HCT116 (cell line): ENCODE measurements around the gene CDX1. TPM values are rescaled to one million over a fixed set of nuclear protein-coding genes. Genes with fewer than 3 reads are reported as not detected.

Source experiments
- ATAC-seq: fragments of 200-7000 bp; cut with Tn5 transposase; 2 replicates; pipeline ENCODE4 v1.9.1; 2020; ENCODE audit warnings: mild to moderate bottlenecking, moderate library complexity
- BruUV-seq: library from RNA; stranded (reverse); fragments of 400-500 nt; replicated peaks from 2 replicates; lab custom pipeline; 2021; lab: Mats Ljungman, UMichigan
- CTCF ChIA-PET: fragments of 300-600 bp; sonication (Branson Sonifier 250); formaldehyde crosslinking; loops from one replicate; lab custom pipeline; 2021; ENCODE audit warnings: antibody characterized with exemption; lab: Charles Lee
- POLR2A ChIA-PET: fragments of 300-600, 350-600 bp; sonication (Branson Sonifier 250); formaldehyde crosslinking; loops from one replicate; lab custom pipeline; 2021; ENCODE audit warnings: antibody characterized with exemption; lab: Charles Lee
- RAD21 ChIA-PET, 2 experiments: fragments of 300-600 bp; sonication (Branson Sonifier 250); formaldehyde crosslinking; loops; one replicate each; lab custom pipeline; 2023; ENCODE audit warnings: low total read pairs in 2 of 2; ENCODE audit not compliant: uncharacterized antibody in 2 of 2, unreplicated experiment in 2 of 2, low non-redundant PET in 1 of 2; lab: Charles Lee
- DNase-seq: peaks from one replicate; pipeline ENCODE4 v3.0.0-alpha.2; 2010; ENCODE audit warnings: low read depth, low spot score
- H2AFZ ChIP-seq: fragments of 200-600 bp; shearing (Covaris generic), sonication (generic); 2 replicates; pipeline ENCODE4 v1.6.1; 2017; ENCODE audit warnings: low read depth, mixed run types, mixed read lengths, antibody characterized with exemption, low read length; ENCODE audit not compliant: poor library complexity, severe bottlenecking
- H3K27ac ChIP-seq: 2 replicates; pipeline ENCODE4 v1.5.1; 2012; ENCODE audit warnings: low read depth, low read length
- H3K27me3 ChIP-seq: fragments of 200-600 bp; sonication (generic); 2 replicates; pipeline ENCODE4 v1.6.1; 2016; ENCODE audit warnings: mixed run types, low read length, mixed read lengths; ENCODE audit not compliant: insufficient read depth
- H3K36me3 ChIP-seq, 2 experiments: fragments of 200-500 bp in 1 of 2; fragments of 200-600 bp in 1 of 2; sonication (Bioruptor generic) in 1 of 2; sonication (generic) in 1 of 2; 2 replicates each; pipeline versions ENCODE4 v1.5.1 to v1.6.1; 2014 to 2016; ENCODE audit warnings: low read length in 2 of 2, inconsistent platforms in 1 of 2, mixed read lengths in 1 of 2, mixed run types in 1 of 2; ENCODE audit not compliant: insufficient read depth in 2 of 2, control insufficient read depth in 1 of 2
- H3K4me1 ChIP-seq, 2 experiments: fragments of 200-600 bp in 1 of 2; sonication (generic) in 1 of 2; 2 replicates each; pipeline versions ENCODE4 v1.5.1 to v1.6.1; 2012 to 2017; ENCODE audit warnings: low read length in 2 of 2, inconsistent platforms in 1 of 2, mild to moderate bottlenecking in 1 of 2, mixed read lengths in 1 of 2, mixed run types in 1 of 2, moderate library complexity in 1 of 2; ENCODE audit not compliant: insufficient read depth in 2 of 2, control insufficient read depth in 1 of 2
- H3K4me2 ChIP-seq: fragments of 200-600 bp; sonication (generic); 2 replicates; pipeline ENCODE4 v1.6.1; 2017; ENCODE audit warnings: mixed run types, low read length, mixed read lengths
- H3K4me3 ChIP-seq, 2 experiments: fragments of 200-600 bp in 1 of 2; sonication (generic) in 1 of 2; replicated peaks in 1 of 2; 2 replicates each; pipeline ENCODE4 v1.5.1; 2011 to 2016; ENCODE audit warnings: low read length in 2 of 2, control low read depth in 1 of 2, low read depth in 1 of 2, mild to moderate bottlenecking in 1 of 2, mixed read lengths in 1 of 2, mixed run types in 1 of 2
- H3K79me2 ChIP-seq: fragments of 200-600 bp; sonication (generic); 2 replicates; pipeline ENCODE4 v1.6.1; 2017; ENCODE audit warnings: mild to moderate bottlenecking, mixed run types, low read length, moderate library complexity, mixed read lengths; ENCODE audit not compliant: insufficient read depth
- H3K9ac ChIP-seq: fragments of 200-600 bp; sonication (generic); 2 replicates; pipeline ENCODE4 v1.6.1; 2016; ENCODE audit warnings: low read length, mixed read lengths
- H3K9me2 ChIP-seq: fragments of 200-600 bp; sonication (generic), shearing (Covaris generic); 2 replicates; pipeline ENCODE4 v1.6.1; 2017; ENCODE audit warnings: mixed run types, mild to moderate bottlenecking, moderate library complexity; ENCODE audit not compliant: insufficient read depth
- H3K9me3 ChIP-seq, 2 experiments: fragments of 200-500 bp in 1 of 2; fragments of 200-600 bp in 1 of 2; sonication (Bioruptor generic) in 1 of 2; sonication (generic) in 1 of 2; 2 replicates each; pipeline ENCODE4 v1.6.1; 2014 to 2017; ENCODE audit warnings: low read length in 2 of 2, mixed read lengths in 2 of 2, inconsistent platforms in 1 of 2, low read depth in 1 of 2, mild to moderate bottlenecking in 1 of 2, mixed run types in 1 of 2, moderate library complexity in 1 of 2; ENCODE audit not compliant: control insufficient read depth in 1 of 2, insufficient read depth in 1 of 2
- H4K20me1 ChIP-seq: fragments of 200-600 bp; sonication (generic), shearing (Covaris generic); 2 replicates; pipeline ENCODE4 v1.6.1; 2017; ENCODE audit warnings: mixed run types, mild to moderate bottlenecking, moderate library complexity; ENCODE audit not compliant: insufficient read depth
- CBX3 ChIP-seq: IDR thresholded peaks from 2 replicates; pipeline ENCODE4 v1.6.1; 2012; ENCODE audit warnings: low read depth
- ELF1 ChIP-seq: IDR thresholded peaks from 2 replicates; pipeline ENCODE4 v1.6.1; 2012; ENCODE audit warnings: low read depth, borderline replicate concordance
- EZH2phosphoT487 ChIP-seq: fragments of 200-600 bp; IDR thresholded peaks from 2 replicates; pipeline ENCODE4 v1.6.1; 2018; ENCODE audit warnings: antibody characterized with exemption, borderline replicate concordance
- FOSL1 ChIP-seq: IDR thresholded peaks from 2 replicates; pipeline ENCODE4 v1.6.1; 2012; ENCODE audit warnings: low read depth
- POLR2AphosphoS5 ChIP-seq: IDR thresholded peaks from 2 replicates; pipeline ENCODE4 v1.6.1; 2011; ENCODE audit warnings: mild to moderate bottlenecking, low read depth, low read length, moderate library complexity
- SP1 ChIP-seq: IDR thresholded peaks from 2 replicates; pipeline ENCODE4 v1.6.1; 2012; ENCODE audit warnings: low read depth
- TCF7L2 ChIP-seq: IDR thresholded peaks from 2 replicates; pipeline ENCODE4 v1.7.0; 2011; ENCODE audit warnings: borderline replicate concordance, inconsistent platforms; ENCODE audit not compliant: insufficient read depth, insufficient read length; ENCODE audit errors: extremely low read depth
- ZBTB33 ChIP-seq: IDR thresholded peaks from 2 replicates; pipeline ENCODE4 v1.6.1; 2011; ENCODE audit warnings: mild to moderate bottlenecking, low read length, moderate library complexity; ENCODE audit not compliant: insufficient replicate concordance; ENCODE audit errors: extremely low read depth
- intact Hi-C: fragments of 100-400 bp; cut with micrococcal nuclease; formaldehyde crosslinking; loops from 2 replicates; pipeline ENCODE4 v1.10.0; 2022
- total RNA-seq: library from RNA; stranded (reverse); gene quantifications from one replicate; pipeline ENCODE4 v1.2.1, GENCODE V29; 2021; ENCODE audit not compliant: unreplicated experiment
- TF ChIP-seq, protein P1 (sequence below): IDR thresholded peaks from 2 replicates; pipeline ENCODE4 v1.6.1; 2012

The CDX1 gene
- total RNA-seq, 1 experiment from 2014 or later = not detected

DNA sequence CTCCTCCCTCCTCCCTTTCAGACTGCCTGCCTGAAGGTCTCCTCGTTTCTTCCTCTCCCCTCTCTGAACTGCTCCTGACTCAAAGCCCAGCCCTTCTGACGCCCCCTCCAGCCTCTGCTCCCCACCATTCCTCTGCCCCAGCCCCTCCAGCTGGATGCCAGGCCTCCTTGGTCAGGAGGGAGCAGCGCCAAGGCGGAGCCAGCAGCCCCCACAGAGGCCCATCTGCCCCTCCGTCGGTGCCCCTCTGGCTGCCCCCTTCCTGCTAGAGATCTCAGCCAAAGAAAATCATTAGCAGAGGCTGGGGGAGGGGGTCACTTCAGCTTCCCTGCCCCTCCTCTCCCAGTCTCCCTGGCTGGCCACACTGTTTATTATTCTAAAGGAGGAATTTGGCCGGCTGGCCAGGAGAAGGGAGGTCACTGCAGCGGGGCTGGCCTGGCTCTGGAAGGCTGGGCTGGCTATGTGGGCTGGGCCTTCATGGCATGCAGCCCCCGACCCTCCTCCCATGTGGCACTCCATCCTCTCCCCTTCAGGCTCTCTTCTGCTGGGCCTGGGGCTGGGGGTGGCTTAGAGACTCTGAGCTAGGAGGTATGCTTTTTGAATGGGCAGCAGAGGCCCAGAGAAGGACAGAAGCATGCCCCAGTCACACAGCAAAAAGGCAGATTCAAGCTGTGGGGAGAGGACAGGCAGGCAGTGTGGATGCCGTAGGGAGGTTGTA lies 27.9 kb upstream of the CDX1 start:
- no peak for DNase-seq
- no peak for ATAC-seq

More for the DNA sequence above, 27.9 kb upstream of the CDX1 start:
- intact Hi-C loops = no loop called here
- peaks cover 0 to 20% of the 10 kb centered on the region in 2 experiments; a peak in 2 of 4 replicates for H3K4me1 ChIP-seq
- no peaks in the 10 kb centered on the region for H3K27me3 ChIP-seq
- H3K27ac ChIP-seq = no peak overlapping the region
- H3K9ac ChIP-seq = no peak overlapping the region
- ChIA-PET POLR2A (no interaction called here), CTCF (no interaction called here), RAD21 (no interaction called here)
- H3K9me2 ChIP-seq = no peaks in the 10 kb centered on the region
- no peak overlapping the region for H3K4me2 ChIP-seq
- H3K9me3 ChIP-seq = no peaks in the 10 kb centered on the region
- TF ChIP-seq ZBTB33 (no peak), POLR2AphosphoS5 (no peak), FOSL1 (no peak), ELF1 (no peak), CBX3 (no peak), EZH2phosphoT487 (no peak), SP1 (no peak), TCF7L2 (no peak)
- TF ChIP-seq, protein P1, sequence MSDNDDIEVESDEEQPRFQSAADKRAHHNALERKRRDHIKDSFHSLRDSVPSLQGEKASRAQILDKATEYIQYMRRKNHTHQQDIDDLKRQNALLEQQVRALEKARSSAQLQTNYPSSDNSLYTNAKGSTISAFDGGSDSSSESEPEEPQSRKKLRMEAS = no peak
- TF ChIP-seq, all 23 proteins: peak for 0
- Histone ChIP-seq H3K36me3 (no peaks in the 10 kb centered on the region), H2AFZ (no peak overlapping the region), H4K20me1 (no peaks in the 10 kb centered on the region), H3K79me2 (no peaks in the 10 kb centered on the region), H3K4me3 (no peak overlapping the region)
- no TSS peak for BruUV-seq
